Measurements from ENCODE around the gene GPA33. TPM values are rescaled to one million over a fixed set of nuclear protein-coding genes. Genes with fewer than 3 reads are reported as not detected.

The GPA33 gene
- total RNA-seq, 4 donors from 2014 or later, result not detected

DNA sequence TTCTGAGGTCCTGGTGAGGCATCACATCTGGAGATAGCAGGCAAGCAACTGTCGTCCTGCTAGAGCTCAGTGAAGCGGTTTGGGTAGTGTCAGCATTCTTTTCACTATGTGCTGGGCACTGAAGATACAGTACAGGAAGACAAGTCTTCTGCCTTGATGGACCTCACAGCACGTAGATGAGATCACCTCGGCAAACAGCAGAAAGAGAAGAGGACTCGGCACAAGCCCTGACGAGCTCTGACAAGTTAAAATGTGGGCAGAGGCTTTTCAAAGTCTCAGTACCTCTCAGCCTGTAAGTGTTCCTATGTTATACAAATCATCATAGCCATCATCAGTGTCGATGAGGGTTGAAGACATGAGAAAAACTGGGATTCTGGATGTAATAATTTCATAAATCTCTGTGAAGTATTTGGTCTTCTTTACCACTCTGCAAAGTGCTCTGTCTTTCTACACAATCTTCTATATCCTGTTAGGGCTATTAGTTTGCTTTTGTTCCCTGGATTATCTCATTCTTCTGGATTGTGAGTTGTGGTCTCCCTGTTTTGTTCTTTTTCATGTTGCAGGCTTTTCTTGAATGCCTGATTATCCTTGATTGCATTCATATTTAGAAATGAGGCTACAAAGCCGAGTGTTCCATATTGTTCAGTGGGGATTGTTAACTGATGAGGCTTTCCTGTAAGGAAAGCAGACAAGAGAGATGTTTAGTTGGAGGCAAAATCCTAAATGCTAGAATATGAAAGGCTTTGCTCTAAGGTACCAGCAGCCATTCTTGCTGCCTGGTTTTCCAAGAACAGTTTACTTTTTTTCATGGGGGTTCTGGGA is 76.9 kb downstream of the GPA33 start:
- no peaks in the 10 kb centered on the region for H3K9me3 ChIP-seq
- intact Hi-C loops (cut with DNase I), result no loop called here
- no peaks in the 10 kb centered on the region for H3K4me1 ChIP-seq
- no peaks in the 10 kb centered on the region for H3K27me3 ChIP-seq
- H3K4me3 ChIP-seq (replicated peaks in 1 of 3), result no peak overlapping the region
- WGBS, 2 donors, result 74 to 80% methylated on average over 8 of the region's 8 CpGs
- no peaks in the 10 kb centered on the region for H3K36me3 ChIP-seq
- TF ChIP-seq POLR2A (IDR thresholded peaks at IDR 0.05), result no peak
- TF ChIP-seq, protein P1, sequence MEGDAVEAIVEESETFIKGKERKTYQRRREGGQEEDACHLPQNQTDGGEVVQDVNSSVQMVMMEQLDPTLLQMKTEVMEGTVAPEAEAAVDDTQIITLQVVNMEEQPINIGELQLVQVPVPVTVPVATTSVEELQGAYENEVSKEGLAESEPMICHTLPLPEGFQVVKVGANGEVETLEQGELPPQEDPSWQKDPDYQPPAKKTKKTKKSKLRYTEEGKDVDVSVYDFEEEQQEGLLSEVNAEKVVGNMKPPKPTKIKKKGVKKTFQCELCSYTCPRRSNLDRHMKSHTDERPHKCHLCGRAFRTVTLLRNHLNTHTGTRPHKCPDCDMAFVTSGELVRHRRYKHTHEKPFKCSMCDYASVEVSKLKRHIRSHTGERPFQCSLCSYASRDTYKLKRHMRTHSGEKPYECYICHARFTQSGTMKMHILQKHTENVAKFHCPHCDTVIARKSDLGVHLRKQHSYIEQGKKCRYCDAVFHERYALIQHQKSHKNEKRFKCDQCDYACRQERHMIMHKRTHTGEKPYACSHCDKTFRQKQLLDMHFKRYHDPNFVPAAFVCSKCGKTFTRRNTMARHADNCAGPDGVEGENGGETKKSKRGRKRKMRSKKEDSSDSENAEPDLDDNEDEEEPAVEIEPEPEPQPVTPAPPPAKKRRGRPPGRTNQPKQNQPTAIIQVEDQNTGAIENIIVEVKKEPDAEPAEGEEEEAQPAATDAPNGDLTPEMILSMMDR (IDR thresholded peaks at IDR 0.05), result no peak
- DNase-seq, result no peak
- H3K27ac ChIP-seq, result no peak overlapping the region

DNA sequence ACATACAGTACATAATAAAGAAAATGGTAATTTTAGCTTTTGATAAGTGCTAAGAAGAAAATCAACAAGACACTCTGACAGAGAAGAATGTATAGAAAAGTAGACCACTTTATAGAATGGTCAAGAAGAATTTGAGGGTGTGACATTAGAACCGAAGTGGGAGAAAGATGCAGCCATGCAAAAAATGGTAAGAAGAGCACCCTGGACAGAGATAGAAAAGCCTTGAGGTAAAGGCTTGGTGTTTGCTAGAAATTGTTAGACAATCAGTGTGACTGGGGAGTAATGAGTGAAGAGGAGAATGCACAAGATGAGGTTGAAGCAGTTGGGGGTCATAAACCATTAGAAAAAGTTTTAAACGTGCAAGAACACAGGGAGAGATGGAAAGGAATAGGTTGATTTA is 77.6 kb downstream of the GPA33 start:
- H3K36me3 ChIP-seq, result no peaks in the 10 kb centered on the region
- H3K4me1 ChIP-seq, result no peaks in the 10 kb centered on the region
- 68 to 71% methylated on average over 2 of the region's 2 CpGs for WGBS, 2 donors
- intact Hi-C loops (cut with DNase I), result no loop called here
- H3K9me3 ChIP-seq, result no peaks in the 10 kb centered on the region
- DNase-seq, result no peak
- no peak overlapping the region for H3K27ac ChIP-seq
- H3K27me3 ChIP-seq, result no peaks in the 10 kb centered on the region
- no peak for TF ChIP-seq POLR2A (IDR thresholded peaks at IDR 0.05)
- TF ChIP-seq, protein P1 (IDR thresholded peaks at IDR 0.05), result no peak
- no peak overlapping the region for H3K4me3 ChIP-seq (replicated peaks in 1 of 3)

DNA sequence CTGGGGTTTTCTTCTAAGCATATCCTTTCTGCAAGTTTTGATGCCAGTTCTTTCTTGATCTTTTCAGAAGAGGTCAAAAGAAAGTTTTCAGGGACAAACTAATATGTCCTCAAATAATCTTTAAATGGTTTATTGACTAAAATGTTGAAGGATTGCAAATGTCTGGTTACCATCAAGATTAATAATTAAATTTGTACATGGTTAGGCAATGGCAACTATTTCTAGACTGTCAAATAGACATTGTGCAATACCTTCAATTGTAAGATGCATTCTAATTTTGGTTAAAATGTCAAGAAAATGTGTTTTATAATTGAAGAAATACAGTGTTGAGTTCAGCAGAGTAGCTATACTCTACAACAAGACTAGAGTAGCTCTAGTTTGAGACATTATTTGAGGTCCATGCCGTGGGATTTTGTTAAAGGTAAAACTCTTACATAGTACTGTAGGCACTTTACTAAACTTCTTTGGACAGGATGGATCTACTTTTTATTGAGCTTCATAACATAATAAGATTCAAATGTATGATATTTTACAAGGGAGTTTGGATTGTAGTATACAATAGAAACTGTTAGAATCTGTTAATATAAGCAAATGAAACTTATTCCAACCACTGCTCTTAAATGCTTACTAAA is 78.5 kb downstream of the GPA33 start:
- Histone ChIP-seq H3K9me3 (no peaks in the 10 kb centered on the region), H3K27me3 (no peaks in the 10 kb centered on the region), H3K4me1 (no peaks in the 10 kb centered on the region), H3K4me3 (replicated peaks in 1 of 3) (no peak overlapping the region), H3K27ac (no peak overlapping the region), H3K36me3 (no peaks in the 10 kb centered on the region)
- DNase-seq, result no peak
- intact Hi-C loops (cut with DNase I), result no loop called here
- WGBS, 2 donors, result 87 to 88% methylated on average over 1 of the region's 1 CpG
- TF ChIP-seq, protein P1 (IDR thresholded peaks at IDR 0.05), result no peak
- no peak for TF ChIP-seq POLR2A (IDR thresholded peaks at IDR 0.05)

DNA sequence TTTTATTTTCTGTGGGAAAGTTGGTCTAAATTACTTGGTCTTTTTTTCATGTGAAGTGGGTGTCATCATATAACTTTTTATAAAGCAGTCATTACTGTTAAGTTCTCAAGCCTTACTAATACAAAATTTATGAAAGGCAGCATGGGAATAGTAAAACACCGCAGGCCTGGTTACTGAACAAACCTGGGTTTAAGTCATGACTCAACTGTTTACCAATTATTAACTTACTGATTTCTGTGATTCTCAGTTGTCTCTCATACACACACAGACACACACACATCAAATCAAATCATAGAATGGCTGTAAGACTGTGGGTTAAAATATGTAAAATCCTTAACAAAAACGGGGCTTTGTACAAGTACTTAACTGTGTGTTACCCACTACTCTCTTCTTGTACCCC is 86.5 kb downstream of the GPA33 start:
- TF ChIP-seq POLR2A (IDR thresholded peaks at IDR 0.05), result no peak
- TF ChIP-seq, protein P1 (IDR thresholded peaks at IDR 0.05), result no peak
- Histone ChIP-seq H3K27me3 (no peaks in the 10 kb centered on the region), H3K36me3 (no peaks in the 10 kb centered on the region), H3K9me3 (no peaks in the 10 kb centered on the region), H3K4me1 (no peaks in the 10 kb centered on the region), H3K27ac (no peak overlapping the region), H3K4me3 (replicated peaks in 1 of 3) (no peak overlapping the region)
- DNase-seq, result no peak
- WGBS, 2 donors, result 84 to 87% methylated on average over 2 of the region's 2 CpGs
- intact Hi-C loops (cut with DNase I), result no loop called here

Small RNAs within 50 kb of the gene (small RNA-seq; reads per million reads assigned to genes)
- gene RNA5SP65, result 9.0 reads per million, percentile 92 among the genes with 10 or more reads in this experiment

Other genes with a start within 250 kb of the GPA33 start
- 10 to 100 TPM; 14.6 to 17.3 (median 16.1) TPM for gene TADA1, start 214.1 kb downstream of the GPA33 start, total RNA-seq
- under 1 TPM; 0.40 to 0.89 (median 0.76) TPM for gene ILDR2, start 114.8 kb downstream of the GPA33 start, total RNA-seq
- gene MAEL, start 101.1 kb downstream of the GPA33 start, total RNA-seq, result under 1 TPM in 2 of 4 donors, not detected in 2; 0.40 to 0.45 TPM
- not detected for gene STYXL2, start 3.7 kb upstream of the GPA33 start, total RNA-seq
- gene POU2F1, start 130.5 kb upstream of the GPA33 start, total RNA-seq, result 10 to 100 TPM; 14.0 to 45.5 (median 19.8) TPM